ENCODE data around the gene MUC12.

The MUC12 gene

GRCh38 chr7:100951888-100952560, 17.3 kb upstream of the MUC12 start:
- H3K4me3 ChIP-seq = no peak overlapping the region
- no peak overlapping the region for H3K27ac ChIP-seq

- H3K27ac ChIP-seq = no peak overlapping the region
- no peak overlapping the region for H3K4me3 ChIP-seq
These were observed 16.7 kb upstream of the MUC12 start for GRCh38 chr7:100952641-100953040.

- H3K27ac ChIP-seq = no peak overlapping the region
- H3K4me3 ChIP-seq = no peak overlapping the region
These were observed 11.4 kb upstream of the MUC12 start for GRCh38 chr7:100957832-100958421.

GRCh38 chr7:100959894-100960293, 9.5 kb upstream of the MUC12 start:
- Histone ChIP-seq H3K27ac (no peak overlapping the region), H3K4me3 (no peak overlapping the region)

GRCh38 chr7:100962537-100962936, 6.8 kb upstream of the MUC12 start:
- Histone ChIP-seq H3K27ac (no peak overlapping the region), H3K4me3 (no peak overlapping the region)

- no peak overlapping the region for H3K4me3 ChIP-seq
- no peak overlapping the region for H3K27ac ChIP-seq
These were observed 6.0 kb upstream of the MUC12 start for GRCh38 chr7:100963386-100963785.

GRCh38 chr7:100963874-100964273, 5.5 kb upstream of the MUC12 start:
- H3K27ac ChIP-seq = no peak overlapping the region

GRCh38 chr7:100964630-100965029, 4.7 kb upstream of the MUC12 start:
- Histone ChIP-seq H3K27ac (no peak overlapping the region), H3K4me3 (no peak overlapping the region)

More at GRCh38 chr7:100963874-100964273, 5.5 kb upstream of the MUC12 start:
- no peak overlapping the region for H3K4me3 ChIP-seq

- Histone ChIP-seq H3K27ac (no peak overlapping the region), H3K4me3 (no peak overlapping the region)
These were observed 4.2 kb upstream of the MUC12 start for GRCh38 chr7:100965045-100965722.

- no peak overlapping the region for H3K27ac ChIP-seq
- H3K4me3 ChIP-seq = peak overlapping the region in 3 of 7 experiments; percentile 4 to 29 (median 19)
These were observed 3.4 kb upstream of the MUC12 start for GRCh38 chr7:100965723-100966541.

GRCh38 chr7:100966542-100967291, 2.6 kb upstream of the MUC12 start:
- Histone ChIP-seq H3K4me3 (peak overlapping the region in 3 of 7 experiments; percentile 4 to 29 (median 19)), H3K27ac (no peak overlapping the region)

GRCh38 chr7:100967292-100967863, 2.0 kb upstream of the MUC12 start:
- no peak overlapping the region for H3K27ac ChIP-seq
- no peak overlapping the region for H3K4me3 ChIP-seq

GRCh38 chr7:100968031-100968430, 1.3 kb upstream of the MUC12 start:
- no peak overlapping the region for H3K4me3 ChIP-seq
- no peak overlapping the region for H3K27ac ChIP-seq

GRCh38 chr7:100968650-100969049, 715 bp upstream of the MUC12 start:
- Histone ChIP-seq H3K27ac (no peak overlapping the region), H3K4me3 (no peak overlapping the region)

GRCh38 chr7:100971111-100972001, 2.0 kb downstream of the MUC12 start:
- H3K4me3 ChIP-seq = no peak overlapping the region
- H3K27ac ChIP-seq = no peak overlapping the region

GRCh38 chr7:100972002-100972347, 2.6 kb downstream of the MUC12 start:
- no peak overlapping the region for H3K4me3 ChIP-seq

GRCh38 chr7:100974021-100974420, 4.7 kb downstream of the MUC12 start:
- Histone ChIP-seq H3K4me3 (no peak overlapping the region), H3K27ac (no peak overlapping the region)

More at GRCh38 chr7:100972002-100972347, 2.6 kb downstream of the MUC12 start:
- no peak overlapping the region for H3K27ac ChIP-seq

GRCh38 chr7:100975371-100975821, 6.0 kb downstream of the MUC12 start:
- H3K27ac ChIP-seq = no peak overlapping the region
- H3K4me3 ChIP-seq = no peak overlapping the region

Data from skin epidermis (tissue), 12 donors.